ENCODE measurements around the gene TTC28. TPM values are rescaled to one million over a fixed set of nuclear protein-coding genes. Genes with fewer than 3 reads are reported as not detected.

The TTC28 gene
- total RNA-seq, 1 donor from 2014 or later: 65.4 TPM

GRCh38 chr22:28021998-28022660 lies 657.5 kb downstream of the TTC28 start:
- Mint-ChIP-seq H3K27ac (ENCODE audit: unreplicated experiment) (no peak overlapping the region), H3K36me3 (ENCODE audit: low read depth) (no peaks in the 10 kb centered on the region)

GRCh38 chr22:28021116-28021997 lies 658.3 kb downstream of the TTC28 start:
- Mint-ChIP-seq H3K4me3 (no peak overlapping the region), H3K4me1 (peaks cover 29% of the 10 kb centered on the region), H3K27me3 (ENCODE audit: low read depth) (no peaks in the 10 kb centered on the region), H3K36me3 (ENCODE audit: low read depth) (no peaks in the 10 kb centered on the region), H3K9me3 (no peaks in the 10 kb centered on the region), H3K27ac (ENCODE audit: unreplicated experiment) (no peak overlapping the region)
- no peak for TF ChIP-seq CTCF (conservative IDR thresholded peaks at IDR 0.05)
- no peak for DNase-seq (ENCODE audit: low read depth, low spot score)

More at GRCh38 chr22:28021998-28022660, 657.5 kb downstream of the TTC28 start:
- no peak for TF ChIP-seq CTCF (conservative IDR thresholded peaks at IDR 0.05)
- no peaks in the 10 kb centered on the region for H3K27me3 Mint-ChIP-seq (ENCODE audit: low read depth)
- no peak overlapping the region for H3K4me3 Mint-ChIP-seq
- H3K4me1 Mint-ChIP-seq: peaks cover 36% of the 10 kb centered on the region
- no peaks in the 10 kb centered on the region for H3K9me3 Mint-ChIP-seq
- no peak for DNase-seq (ENCODE audit: low read depth, low spot score)

GRCh38 chr22:28019881-28020861 lies 659.5 kb downstream of the TTC28 start:
- Mint-ChIP-seq H3K9me3 (no peaks in the 10 kb centered on the region), H3K4me1 (peaks cover 38% of the 10 kb centered on the region), H3K4me3 (peak overlapping the region; percentile 52), H3K27me3 (ENCODE audit: low read depth) (no peaks in the 10 kb centered on the region), H3K36me3 (ENCODE audit: low read depth) (no peaks in the 10 kb centered on the region), H3K27ac (ENCODE audit: unreplicated experiment) (peak overlapping the region; percentile 86)
- peak; percentile 96 for TF ChIP-seq CTCF (conservative IDR thresholded peaks at IDR 0.05)
- peak; percentile 83 for DNase-seq (ENCODE audit: low read depth, low spot score)

DNA sequence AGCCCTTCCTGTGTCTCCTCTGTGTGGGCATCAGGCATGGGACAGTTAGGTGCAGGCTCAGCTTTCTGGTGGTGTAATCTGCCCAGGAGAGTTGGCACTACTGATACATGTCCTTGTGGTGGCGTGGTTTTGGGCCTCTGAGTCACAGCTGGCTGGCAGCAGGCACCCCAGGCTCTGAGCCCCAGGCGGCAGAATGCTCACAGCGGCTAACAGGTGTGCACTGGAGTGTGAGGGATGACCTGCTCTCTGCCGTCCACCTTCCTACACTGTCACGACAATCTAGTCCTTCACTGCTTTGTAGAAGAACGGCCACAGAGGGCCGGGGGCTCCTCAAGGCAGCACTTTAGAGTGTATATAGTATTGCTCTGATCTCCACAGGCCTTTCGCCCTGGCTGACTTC lies 660.3 kb downstream of the TTC28 start:
- Mint-ChIP-seq H3K27me3 (ENCODE audit: low read depth) (no peaks in the 10 kb centered on the region), H3K27ac (ENCODE audit: unreplicated experiment) (no peak overlapping the region), H3K36me3 (ENCODE audit: low read depth) (no peaks in the 10 kb centered on the region), H3K4me3 (no peak overlapping the region), H3K9me3 (no peaks in the 10 kb centered on the region), H3K4me1 (peaks cover 42% of the 10 kb centered on the region)
- no peak for TF ChIP-seq CTCF (conservative IDR thresholded peaks at IDR 0.05)
- no peak for DNase-seq (ENCODE audit: low read depth, low spot score)

- no peak for DNase-seq (ENCODE audit: low read depth, low spot score)
- H3K36me3 Mint-ChIP-seq (ENCODE audit: low read depth): no peaks in the 10 kb centered on the region
- no peaks in the 10 kb centered on the region for H3K27me3 Mint-ChIP-seq (ENCODE audit: low read depth)
- no peaks in the 10 kb centered on the region for H3K9me3 Mint-ChIP-seq
- no peak for TF ChIP-seq CTCF (conservative IDR thresholded peaks at IDR 0.05)
- peaks cover 48% of the 10 kb centered on the region for H3K4me1 Mint-ChIP-seq
- no peak overlapping the region for H3K4me3 Mint-ChIP-seq
- no peak overlapping the region for H3K27ac Mint-ChIP-seq (ENCODE audit: unreplicated experiment)
Observed at GRCh38 chr22:28018461-28018927, 661.1 kb downstream of the TTC28 start.
